ENCODE results near the gene CASP8AP2.
"Not testable (repeated sequence)": the region's sequence is repeated elsewhere in the genome, so short reads cannot be mapped to it uniquely, and the experiment has no call there.

CASP8AP2 gene

GRCh38 chr6:89829472-89830169, at the start of gene CASP8AP2:
TSS of gene CASP8AP2 (plus strand) at chr6:89829880.
- Histone ChIP-seq H3K9ac (ENCODE audit: low read depth, low read length) (peak within 1 kb of the TSS; percentile 96), H3K4me3 (ENCODE audit: low read depth, low read length) (peak within 1 kb of the TSS; percentile 97), H3K4me1 (ENCODE audit: control insufficient read depth, insufficient read depth, low read length) (peaks cover 9% of the 10 kb centered on the region; the same call in 1 of the 2 replicates), H3K36me3 (ENCODE audit: control insufficient read depth, insufficient read depth, low read length) (peaks cover 27% of the 10 kb centered on the region), H3K9me3 (ENCODE audit: control insufficient read depth, insufficient read depth, low read length) (no peaks in the 10 kb centered on the region), H3K27me3 (ENCODE audit: control insufficient read depth, insufficient read depth, low read length) (no peaks in the 10 kb centered on the region), H3K27ac (ENCODE audit: low read depth, low read length) (peak within 1 kb of the TSS; percentile 98)

- Histone ChIP-seq H3K9ac (ENCODE audit: low read depth, low read length) (no peak overlapping the region), H3K27me3 (ENCODE audit: control insufficient read depth, insufficient read depth, low read length) (no peaks in the 10 kb centered on the region), H3K4me1 (ENCODE audit: control insufficient read depth, insufficient read depth, low read length) (no peaks in the 10 kb centered on the region), H3K27ac (ENCODE audit: low read depth, low read length) (no peak overlapping the region), H3K9me3 (ENCODE audit: control insufficient read depth, insufficient read depth, low read length) (no peaks in the 10 kb centered on the region), H3K36me3 (ENCODE audit: control insufficient read depth, insufficient read depth, low read length) (peaks cover 95% of the 10 kb centered on the region), H3K4me3 (ENCODE audit: low read depth, low read length) (no peak overlapping the region)
Measured at GRCh38 chr6:89781070-89782034, 48.3 kb upstream of the CASP8AP2 start.

GRCh38 chr6:89782222-89782621, 47.5 kb upstream of the CASP8AP2 start:
- Histone ChIP-seq H3K27ac (ENCODE audit: low read depth, low read length) (no peak overlapping the region), H3K9me3 (ENCODE audit: control insufficient read depth, insufficient read depth, low read length) (no peaks in the 10 kb centered on the region), H3K4me3 (ENCODE audit: low read depth, low read length) (no peak overlapping the region), H3K36me3 (ENCODE audit: control insufficient read depth, insufficient read depth, low read length) (peaks cover 95% of the 10 kb centered on the region), H3K4me1 (ENCODE audit: control insufficient read depth, insufficient read depth, low read length) (no peaks in the 10 kb centered on the region), H3K9ac (ENCODE audit: low read depth, low read length) (no peak overlapping the region), H3K27me3 (ENCODE audit: control insufficient read depth, insufficient read depth, low read length) (no peaks in the 10 kb centered on the region)

- not testable (repeated sequence) for H3K4me1 ChIP-seq (ENCODE audit: control insufficient read depth, insufficient read depth, low read length); H3K9ac ChIP-seq (ENCODE audit: low read depth, low read length); H3K9me3 ChIP-seq (ENCODE audit: control insufficient read depth, insufficient read depth, low read length); H3K4me3 ChIP-seq (ENCODE audit: low read depth, low read length); H3K27me3 ChIP-seq (ENCODE audit: control insufficient read depth, insufficient read depth, low read length); H3K27ac ChIP-seq (ENCODE audit: low read depth, low read length)
- peaks cover 95% of the 10 kb centered on the region for H3K36me3 ChIP-seq (ENCODE audit: control insufficient read depth, insufficient read depth, low read length)
Measured at GRCh38 chr6:89783293-89783692, 46.4 kb upstream of the CASP8AP2 start.

- no peak overlapping the region for H3K4me3 ChIP-seq (ENCODE audit: low read depth, low read length)
- no peak overlapping the region for H3K27ac ChIP-seq (ENCODE audit: low read depth, low read length)
- peaks cover 97% of the 10 kb centered on the region for H3K36me3 ChIP-seq (ENCODE audit: control insufficient read depth, insufficient read depth, low read length)
- H3K9ac ChIP-seq (ENCODE audit: low read depth, low read length) = no peak overlapping the region
- H3K4me1 ChIP-seq (ENCODE audit: control insufficient read depth, insufficient read depth, low read length) = no peaks in the 10 kb centered on the region
- H3K9me3 ChIP-seq (ENCODE audit: control insufficient read depth, insufficient read depth, low read length) = no peaks in the 10 kb centered on the region
- no peaks in the 10 kb centered on the region for H3K27me3 ChIP-seq (ENCODE audit: control insufficient read depth, insufficient read depth, low read length)
Measured at GRCh38 chr6:89784838-89785237, 44.8 kb upstream of the CASP8AP2 start.

- Histone ChIP-seq H3K27ac (ENCODE audit: low read depth, low read length) (no peak overlapping the region), H3K9me3 (ENCODE audit: control insufficient read depth, insufficient read depth, low read length) (no peaks in the 10 kb centered on the region), H3K9ac (ENCODE audit: low read depth, low read length) (no peak overlapping the region), H3K27me3 (ENCODE audit: control insufficient read depth, insufficient read depth, low read length) (no peaks in the 10 kb centered on the region), H3K4me3 (ENCODE audit: low read depth, low read length) (no peak overlapping the region), H3K36me3 (ENCODE audit: control insufficient read depth, insufficient read depth, low read length) (peaks cover 96% of the 10 kb centered on the region), H3K4me1 (ENCODE audit: control insufficient read depth, insufficient read depth, low read length) (no peaks in the 10 kb centered on the region)
Measured at GRCh38 chr6:89786970-89787369, 42.7 kb upstream of the CASP8AP2 start.

- Histone ChIP-seq H3K27me3 (ENCODE audit: control insufficient read depth, insufficient read depth, low read length) (no peaks in the 10 kb centered on the region), H3K9me3 (ENCODE audit: control insufficient read depth, insufficient read depth, low read length) (no peaks in the 10 kb centered on the region), H3K36me3 (ENCODE audit: control insufficient read depth, insufficient read depth, low read length) (peaks cover 96% of the 10 kb centered on the region), H3K4me1 (ENCODE audit: control insufficient read depth, insufficient read depth, low read length) (no peaks in the 10 kb centered on the region), H3K4me3 (ENCODE audit: low read depth, low read length) (no peak overlapping the region), H3K27ac (ENCODE audit: low read depth, low read length) (no peak overlapping the region), H3K9ac (ENCODE audit: low read depth, low read length) (no peak overlapping the region)
Measured at GRCh38 chr6:89787660-89788328, 41.9 kb upstream of the CASP8AP2 start.

- peaks cover 96% of the 10 kb centered on the region for H3K36me3 ChIP-seq (ENCODE audit: control insufficient read depth, insufficient read depth, low read length)
Measured at GRCh38 chr6:89789980-89790379, 39.7 kb upstream of the CASP8AP2 start.

GRCh38 chr6:89790403-89790802, 39.3 kb upstream of the CASP8AP2 start:
- Histone ChIP-seq H3K36me3 (ENCODE audit: control insufficient read depth, insufficient read depth, low read length) (peaks cover 96% of the 10 kb centered on the region), H3K4me3 (ENCODE audit: low read depth, low read length) (no peak overlapping the region), H3K4me1 (ENCODE audit: control insufficient read depth, insufficient read depth, low read length) (peaks cover 2% of the 10 kb centered on the region; the same call in 1 of the 2 replicates), H3K9ac (ENCODE audit: low read depth, low read length) (no peak overlapping the region), H3K27ac (ENCODE audit: low read depth, low read length) (no peak overlapping the region), H3K27me3 (ENCODE audit: control insufficient read depth, insufficient read depth, low read length) (no peaks in the 10 kb centered on the region), H3K9me3 (ENCODE audit: control insufficient read depth, insufficient read depth, low read length) (no peaks in the 10 kb centered on the region)

More at GRCh38 chr6:89789980-89790379, 39.7 kb upstream of the CASP8AP2 start:
- no peak overlapping the region for H3K4me3 ChIP-seq (ENCODE audit: low read depth, low read length)
- H3K27me3 ChIP-seq (ENCODE audit: control insufficient read depth, insufficient read depth, low read length) = no peaks in the 10 kb centered on the region
- H3K27ac ChIP-seq (ENCODE audit: low read depth, low read length) = no peak overlapping the region
- H3K9ac ChIP-seq (ENCODE audit: low read depth, low read length) = no peak overlapping the region
- H3K4me1 ChIP-seq (ENCODE audit: control insufficient read depth, insufficient read depth, low read length) = peaks cover 2% of the 10 kb centered on the region; the same call in 1 of the 2 replicates
- no peaks in the 10 kb centered on the region for H3K9me3 ChIP-seq (ENCODE audit: control insufficient read depth, insufficient read depth, low read length)

- Histone ChIP-seq H3K9me3 (ENCODE audit: control insufficient read depth, insufficient read depth, low read length) (no peaks in the 10 kb centered on the region), H3K27ac (ENCODE audit: low read depth, low read length) (no peak overlapping the region), H3K36me3 (ENCODE audit: control insufficient read depth, insufficient read depth, low read length) (peaks cover 85% of the 10 kb centered on the region), H3K4me3 (ENCODE audit: low read depth, low read length) (no peak overlapping the region), H3K4me1 (ENCODE audit: control insufficient read depth, insufficient read depth, low read length) (peaks cover 2% of the 10 kb centered on the region; the same call in 1 of the 2 replicates), H3K27me3 (ENCODE audit: control insufficient read depth, insufficient read depth, low read length) (no peaks in the 10 kb centered on the region), H3K9ac (ENCODE audit: low read depth, low read length) (no peak overlapping the region)
Measured at GRCh38 chr6:89792881-89793280, 36.8 kb upstream of the CASP8AP2 start.
